GM23338 (cell line): ENCODE results near the gene VLDLR.

ENCODE experiments used
- CREB1 ChIP-seq: fragments of 250-450 bp; sonication (Bioruptor Pico); IDR thresholded peaks from 2 replicates; pipeline ENCODE4 v1.5.0; 2020; ENCODE audit warnings: low read depth, mild to moderate bottlenecking, moderate library complexity
- CTCF ChIP-seq, 2 experiments: fragments of 200-600 bp in 1 of 2; sonication (generic) in 1 of 2; conservative IDR thresholded peaks; 2 replicates each; pipeline versions ENCODE4 v1.5.1 to v1.6.1; 2016 to 2017; ENCODE audit warnings: antibody characterized with exemption in 2 of 2, low read depth in 2 of 2, mild to moderate bottlenecking in 2 of 2, moderate library complexity in 1 of 2
- ETS1 ChIP-seq: IDR thresholded peaks from 2 replicates; pipeline ENCODE4 v1.6.1; 2016; ENCODE audit warnings: antibody characterized with exemption
- EZH2 ChIP-seq: fragments of 200-600 bp; sonication (generic); IDR thresholded peaks from one replicate; pipeline ENCODE4 v1.8.0; 2017; ENCODE audit warnings: antibody characterized with exemption, mild to moderate bottlenecking, low read depth; ENCODE audit not compliant: unreplicated experiment
- EZH2phosphoT487 ChIP-seq: fragments of 200-600 bp; sonication (generic); IDR thresholded peaks from one replicate; pipeline ENCODE4 v1.8.1; 2018; ENCODE audit warnings: antibody characterized with exemption; ENCODE audit not compliant: unreplicated experiment
- POLR2AphosphoS5 ChIP-seq: IDR thresholded peaks from 2 replicates; pipeline ENCODE4 v1.6.1; 2016; ENCODE audit warnings: antibody characterized with exemption, low read depth
- REST ChIP-seq: IDR thresholded peaks from one replicate; pipeline ENCODE4 v1.6.1; 2018; ENCODE audit warnings: antibody characterized with exemption; ENCODE audit not compliant: unreplicated experiment
- STAT1 ChIP-seq: IDR thresholded peaks from one replicate; pipeline ENCODE4 v1.6.1; 2016; ENCODE audit warnings: antibody characterized with exemption; ENCODE audit not compliant: unreplicated experiment
- ZNF114 ChIP-seq: fragments of 250-450 bp; sonication (Bioruptor Pico); IDR thresholded peaks from 2 replicates; pipeline ENCODE4 v1.5.0; 2020; ENCODE audit warnings: mild to moderate bottlenecking, moderate library complexity

- no peak for TF ChIP-seq EZH2
- no peak for TF ChIP-seq CTCF (conservative IDR thresholded peaks at IDR 0.05; ENCODE audit: low read depth in 2 of 2)
- no peak for TF ChIP-seq STAT1
- TF ChIP-seq EZH2phosphoT487, result no peak
- no peak for TF ChIP-seq REST
- no peak for TF ChIP-seq POLR2AphosphoS5
- TF ChIP-seq CREB1 (CRISPR knock-in tag), result no peak
- TF ChIP-seq ETS1, result no peak
- no peak for TF ChIP-seq ZNF114 (CRISPR knock-in tag)
These were observed 17.5 kb downstream of the VLDLR start for GRCh38 chr9:2638871-2639673.
